HPDE6-E6E7 (cell line): ENCODE data around the gene TPST2.
A peak's percentile ranks its signal among the peaks of the same experiment; 100 is the strongest.

ENCODE experiments used
- DNase-seq: peaks from one replicate; pipeline ENCODE4 v3.0.0; 2011; ENCODE audit warnings: missing footprints; ENCODE audit errors: extremely low spot score

Gene TPST2

DNA sequence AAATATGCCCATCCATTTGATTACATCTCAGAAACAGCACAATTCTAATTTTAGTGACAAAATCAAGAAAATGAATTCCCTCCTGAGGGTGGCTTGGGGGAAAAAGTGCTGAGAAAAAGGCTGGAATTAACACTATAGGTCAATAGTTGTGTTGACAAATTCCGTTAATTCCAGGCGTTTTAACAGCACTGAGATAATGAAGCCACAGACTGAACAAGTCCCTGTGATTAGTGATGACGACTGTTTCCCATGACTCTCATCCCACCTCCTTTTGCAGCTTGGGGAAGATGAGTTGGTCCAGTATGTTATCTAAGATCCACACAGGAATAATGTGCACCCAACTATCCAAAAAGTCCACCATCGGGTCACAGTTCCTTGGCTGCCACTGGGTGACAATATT lies 93.5 kb downstream of the TPST2 start:
- no peak for DNase-seq

GRCh38 chr22:26494506-26494905 lies 95.4 kb downstream of the TPST2 start:
- no peak for DNase-seq

DNA sequence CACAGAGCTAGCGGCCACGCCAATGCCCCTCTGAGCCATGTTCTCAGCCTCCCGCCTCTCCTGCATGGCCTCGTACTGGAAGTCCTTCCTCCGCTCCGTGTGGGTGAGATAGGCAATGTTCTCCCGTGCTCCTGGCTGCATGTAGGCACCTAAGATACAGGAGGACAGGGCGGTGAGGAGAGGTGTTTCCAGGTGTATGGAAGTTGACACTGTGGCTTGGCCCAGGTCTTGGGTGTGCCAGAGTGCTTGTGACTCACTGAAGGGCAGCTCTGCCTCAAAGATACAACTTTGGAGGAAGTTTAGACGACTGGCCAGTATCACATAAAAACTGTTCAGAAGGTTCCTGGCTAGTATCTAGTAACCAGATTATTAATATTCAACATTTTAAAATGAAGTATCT lies 97.7 kb downstream of the TPST2 start:
- DNase-seq: no peak

DNA sequence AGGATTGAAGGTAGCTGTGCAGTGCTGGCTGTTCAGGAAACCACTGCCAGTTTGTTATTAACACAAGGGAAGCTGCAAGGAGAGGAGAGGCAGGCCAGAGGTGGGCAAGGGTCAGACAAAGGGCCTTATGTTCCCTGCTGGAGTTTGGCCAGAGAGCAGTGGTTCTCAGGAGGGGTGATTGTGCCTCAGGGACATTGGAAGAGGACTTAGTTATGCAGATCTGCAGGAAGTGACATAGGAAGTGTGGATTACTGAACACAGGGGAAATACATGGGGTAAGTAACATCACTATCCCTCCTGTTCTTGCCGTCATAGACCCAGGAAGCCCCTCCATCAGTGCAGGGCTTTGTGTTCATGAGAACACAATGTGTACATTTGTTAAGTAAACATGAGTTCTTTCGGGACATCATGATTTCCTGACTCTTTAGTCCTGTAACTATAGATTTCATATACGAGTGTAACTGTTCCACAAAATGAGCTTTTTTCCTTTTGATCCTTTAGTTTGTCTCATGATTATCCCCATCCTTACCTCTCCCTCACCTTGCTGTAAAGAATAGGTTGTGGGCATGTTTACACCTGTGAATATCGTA lies 100.4 kb downstream of the TPST2 start:
- no peak for DNase-seq

- DNase-seq: no peak
Observed at GRCh38 chr22:26487996-26488395, 101.9 kb downstream of the TPST2 start.

DNA sequence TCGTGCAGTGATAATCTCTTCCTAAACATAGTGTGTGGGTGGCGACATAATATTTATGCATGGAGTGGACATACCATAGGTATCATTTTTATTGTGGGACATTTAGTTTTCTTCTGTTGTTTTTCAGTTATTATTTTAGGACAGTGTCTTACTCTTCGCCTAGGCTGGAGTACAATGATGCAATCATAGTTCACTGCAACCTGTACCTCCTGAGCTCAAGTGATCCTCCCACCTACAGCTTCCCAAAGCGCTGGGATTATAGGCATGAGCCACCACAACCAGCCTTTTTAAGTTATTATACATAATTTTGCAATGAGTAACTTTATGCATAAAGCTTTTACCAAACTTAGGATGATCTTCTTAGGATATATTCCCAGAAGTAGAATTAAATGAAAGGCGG lies 103.5 kb downstream of the TPST2 start:
- no peak for DNase-seq

GRCh38 chr22:26485806-26486390 lies 104.0 kb downstream of the TPST2 start:
- no peak for DNase-seq

DNA sequence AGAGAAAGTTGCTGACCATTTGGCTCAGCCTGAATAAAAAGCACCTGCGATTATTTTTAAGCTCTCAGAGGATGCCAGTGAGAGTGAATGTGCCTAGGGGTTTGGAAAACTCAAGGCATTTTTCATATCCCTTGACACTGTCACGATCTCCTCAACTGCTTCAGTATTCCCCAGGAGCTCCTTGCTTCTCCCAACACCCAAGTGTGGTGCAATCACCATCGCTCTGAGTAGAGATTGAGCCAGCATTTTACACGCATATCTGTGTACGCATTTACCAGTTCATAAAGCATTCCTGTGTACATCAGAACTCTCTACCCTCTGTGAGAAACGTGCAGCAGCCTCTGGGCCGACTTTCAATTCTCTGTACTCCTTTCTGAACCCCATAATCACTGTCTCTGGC lies 104.9 kb downstream of the TPST2 start:
- DNase-seq: no peak

GRCh38 chr22:26484360-26484706 lies 105.6 kb downstream of the TPST2 start:
- DNase-seq: no peak

DNA sequence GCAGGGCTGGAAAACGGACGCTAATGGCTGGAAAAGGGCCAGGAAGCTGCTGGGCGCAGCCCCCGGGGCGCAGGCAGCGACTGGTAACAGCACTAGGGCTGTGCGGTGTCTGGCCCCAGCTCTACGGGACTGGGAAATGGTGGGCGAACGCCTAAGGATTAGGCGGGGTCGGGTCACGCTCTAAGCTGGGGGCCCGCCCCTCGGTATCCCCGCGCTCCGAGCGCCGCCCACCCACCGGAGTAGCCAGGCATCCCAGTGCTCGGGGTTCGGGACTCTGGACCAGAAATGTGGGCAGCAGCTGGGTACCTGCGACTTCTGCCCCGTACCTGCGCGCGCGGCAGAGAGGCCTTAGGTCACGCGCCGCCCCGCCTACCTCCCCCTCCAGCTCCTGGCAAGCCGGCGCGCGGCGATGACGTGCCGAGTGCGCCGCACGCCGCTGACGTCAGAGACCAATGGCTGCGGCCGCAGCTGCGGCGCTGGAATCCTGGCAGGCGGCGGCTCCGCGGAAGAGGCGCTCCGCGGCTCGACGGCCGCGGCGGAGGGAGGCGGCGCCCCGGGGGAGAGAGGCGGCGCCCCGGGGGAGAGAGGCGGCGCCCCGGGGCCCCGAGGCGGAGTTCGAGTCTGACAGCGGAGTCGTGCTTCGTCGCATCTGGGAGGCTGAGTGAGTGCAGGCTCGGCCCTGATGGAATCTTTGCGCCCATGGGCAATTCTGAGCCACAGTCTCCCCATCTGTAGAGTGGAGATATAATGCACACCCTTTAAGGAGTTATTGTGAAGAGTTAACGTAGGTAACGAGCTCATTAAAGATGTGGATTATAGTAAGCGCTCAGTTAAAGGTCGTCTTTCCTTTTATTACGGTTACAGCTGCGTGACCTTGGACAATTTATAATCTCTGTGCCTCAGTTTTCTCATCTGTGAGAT lies 106.2 kb downstream of the TPST2 start, which contains the start of the genes HPS4 and SRRD:
HPS4 (minus strand) TSS at position 345 of the 921 bp plus-strand sequence. CDS start 2,021 bp downstream, outside the sequence.
SRRD (plus strand) TSS at position 439 of the 921 bp plus-strand sequence; CDS start at position 453, 14 bp downstream.
- peak; percentile 83 for DNase-seq

GRCh38 chr22:26483043-26483438 lies 106.9 kb downstream of the TPST2 start:
- DNase-seq: no peak

DNA sequence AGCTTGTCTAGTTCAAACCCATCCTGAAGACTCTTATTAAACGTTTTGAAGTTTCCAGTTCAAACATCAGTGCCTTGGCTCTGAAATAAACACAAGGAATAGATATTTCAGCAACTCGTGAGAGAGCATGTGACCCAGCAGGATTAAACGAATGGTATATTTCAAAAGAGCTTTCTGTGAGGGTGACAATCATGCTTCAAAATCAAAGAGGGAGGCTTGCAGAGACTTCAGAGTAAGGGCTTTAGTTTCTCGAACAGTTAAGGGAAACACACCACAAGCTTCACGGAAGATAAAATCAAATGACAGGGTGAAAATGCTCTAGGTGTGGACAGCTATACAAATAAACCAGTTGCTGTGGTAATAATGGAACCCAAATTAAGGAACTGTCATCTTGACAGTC lies 107.8 kb downstream of the TPST2 start:
- DNase-seq: no peak

GRCh38 chr22:26481694-26482093 lies 108.2 kb downstream of the TPST2 start:
- no peak for DNase-seq

DNA sequence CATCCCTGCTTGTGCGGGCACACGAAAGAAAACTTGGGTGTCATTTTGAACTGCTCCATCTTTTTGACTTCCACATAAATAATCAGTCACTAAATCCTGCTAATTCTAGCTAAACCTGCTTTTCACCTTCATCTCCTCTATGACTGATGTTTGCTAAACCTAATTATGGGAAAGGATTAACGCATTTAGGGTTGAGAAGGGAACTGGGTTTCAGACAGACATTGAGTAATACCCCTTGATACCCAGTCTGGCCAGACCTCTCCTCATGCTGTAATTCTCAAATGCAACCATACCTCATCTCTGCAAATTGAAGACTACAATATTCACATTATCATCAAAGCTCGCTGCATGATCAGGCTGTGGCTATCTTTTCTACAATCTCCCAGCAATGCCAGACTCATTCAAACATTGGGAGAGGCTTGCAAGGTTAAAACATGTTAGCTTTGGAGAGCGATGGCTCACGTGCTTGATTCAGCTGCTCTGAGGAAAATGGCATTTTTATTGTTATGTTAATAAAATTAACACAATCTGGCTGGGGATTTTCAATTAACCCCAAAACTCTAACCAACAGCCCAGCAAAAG lies 108.7 kb downstream of the TPST2 start:
- DNase-seq: no peak

DNA sequence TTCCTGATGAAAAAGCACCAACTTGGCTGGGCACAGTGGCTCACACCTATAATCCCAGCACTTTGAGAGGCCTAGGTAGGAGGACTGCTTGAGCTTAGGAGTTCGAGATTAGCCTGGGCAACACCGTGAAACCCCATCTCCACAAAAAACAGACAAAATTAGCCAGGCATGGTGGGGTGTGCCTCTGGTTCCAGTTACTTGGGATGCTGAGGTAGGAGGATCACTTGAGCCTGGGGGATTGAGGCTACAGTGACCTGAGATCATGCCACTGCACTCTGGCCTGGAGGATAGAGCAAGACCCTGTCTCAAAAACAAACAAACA lies 109.4 kb downstream of the TPST2 start:
- DNase-seq: no peak

DNA sequence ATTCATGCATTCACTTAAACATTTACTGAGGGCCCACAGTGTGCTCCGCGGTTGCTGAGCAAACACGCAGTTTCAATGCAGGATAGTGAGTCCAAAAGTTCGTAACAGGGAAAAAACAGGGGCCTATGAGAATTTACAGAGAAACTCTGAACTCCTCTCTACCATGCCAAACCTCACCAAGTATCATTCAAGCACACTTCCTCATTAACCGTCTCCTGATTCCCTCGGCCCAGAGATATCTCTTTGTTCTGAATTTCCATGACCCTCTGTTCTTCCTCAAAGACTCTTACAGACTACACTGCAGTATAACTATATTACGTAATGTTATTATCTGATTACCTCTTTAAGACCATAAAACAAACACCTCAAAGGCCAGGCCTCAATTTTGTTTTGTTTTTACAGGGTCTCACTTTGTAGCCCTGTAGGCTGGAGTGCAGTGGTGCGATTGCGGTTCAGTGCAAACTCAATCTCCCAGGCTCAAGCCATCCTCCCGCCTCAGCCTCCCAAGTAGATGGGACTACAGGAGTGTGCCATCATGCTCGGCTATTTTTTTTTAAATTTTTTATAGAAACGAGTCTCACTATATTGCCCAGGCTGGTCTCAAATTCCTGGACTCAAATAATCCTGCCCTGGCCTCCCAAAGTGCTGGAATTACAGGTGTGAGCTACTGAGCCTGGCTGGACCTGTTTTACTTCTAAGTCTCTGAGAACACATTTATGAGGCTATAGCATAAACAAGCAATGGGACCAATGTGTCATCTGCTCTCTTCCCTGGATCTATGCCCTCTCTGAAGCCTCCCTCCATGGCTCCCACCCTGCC lies 109.9 kb downstream of the TPST2 start:
- no peak for DNase-seq

DNA sequence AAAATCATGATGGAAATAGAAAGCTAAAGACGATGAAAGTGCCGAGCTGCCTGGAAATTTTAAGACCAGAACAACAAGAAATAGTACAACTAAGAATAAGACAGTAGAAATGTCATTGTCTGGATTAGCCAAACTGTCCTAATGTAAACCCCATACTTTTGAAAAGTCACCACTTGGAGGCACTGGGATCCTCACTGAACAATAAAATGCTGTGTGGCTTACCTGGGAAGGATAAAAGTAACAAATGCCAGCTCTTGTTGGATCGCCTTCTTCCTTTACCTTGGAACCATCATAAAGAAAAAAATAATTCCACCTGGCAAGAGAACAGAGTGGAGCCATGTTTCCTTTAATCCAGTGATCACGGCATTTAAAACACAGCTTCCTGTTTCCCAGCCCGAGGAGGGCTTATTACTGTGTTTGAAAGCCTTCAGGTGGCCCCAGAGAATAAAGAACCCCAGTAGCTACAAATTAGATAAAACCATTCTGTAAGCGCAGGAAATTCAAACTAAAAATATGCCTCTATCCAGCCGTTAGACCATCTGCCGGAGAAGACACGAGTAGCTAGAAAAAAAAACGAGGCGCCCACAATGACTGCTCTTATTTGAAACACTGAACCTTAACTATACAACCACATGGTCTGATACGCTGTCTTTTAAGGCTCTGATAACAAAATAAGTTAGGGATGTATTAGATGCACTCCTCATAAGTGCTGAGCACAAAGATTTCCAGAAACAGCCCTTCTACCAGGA lies 110.7 kb downstream of the TPST2 start:
- no peak for DNase-seq

DNA sequence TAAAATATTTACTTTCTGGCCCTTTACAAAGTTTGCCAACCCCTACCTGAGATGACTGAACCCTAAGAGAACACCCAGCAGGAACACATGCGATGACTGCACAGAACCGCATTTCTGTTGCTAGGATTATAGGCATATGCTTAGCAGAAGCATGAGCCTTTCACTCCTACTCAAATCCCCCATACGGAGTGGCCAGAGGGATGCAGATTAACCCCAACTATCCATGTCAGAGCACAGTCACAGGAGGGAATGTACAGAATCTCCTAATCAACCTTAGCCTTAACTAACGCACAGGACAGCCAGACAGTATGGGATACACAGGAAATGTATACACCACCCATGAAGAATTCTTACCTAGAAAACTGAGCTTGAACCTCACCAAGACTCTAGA lies 112.6 kb downstream of the TPST2 start:
- no peak for DNase-seq

GRCh38 chr22:26476705-26477340 lies 113.1 kb downstream of the TPST2 start:
- DNase-seq: no peak

DNA sequence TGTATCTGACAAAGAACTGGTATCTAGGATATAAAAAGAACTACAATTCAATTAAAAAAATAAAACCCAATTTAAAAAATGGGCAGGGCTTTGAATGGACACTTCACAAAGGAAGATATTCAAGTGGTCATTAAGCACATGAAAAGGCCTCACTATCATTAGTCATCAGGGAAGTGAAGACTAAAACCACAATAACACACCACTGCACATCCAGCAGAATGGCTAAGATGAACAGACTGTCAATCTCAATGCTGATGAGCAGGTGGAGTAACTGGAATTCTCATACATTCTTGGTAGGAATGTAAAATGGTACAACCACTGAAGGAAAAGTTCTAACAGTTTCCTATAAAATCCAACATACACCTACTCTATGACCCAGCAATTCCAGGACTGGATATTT lies 115.2 kb downstream of the TPST2 start:
- peak; percentile 26 for DNase-seq
